Trophoblast cell (in vitro differentiated cells and primary cell): Measurements from ENCODE around the gene EIF4E3.

ENCODE experiments used
- DNase-seq, 2 donors: peaks; one replicate each; pipeline ENCODE4 v3.0.0-alpha.2; 2016
- H2AFZ ChIP-seq: 2 replicates; pipeline ENCODE4 v1.6.1; 2013; ENCODE audit warnings: low read length, moderate library complexity, mild to moderate bottlenecking; ENCODE audit not compliant: insufficient read depth, poor library complexity
- H2AK5ac ChIP-seq: 2 replicates; pipeline ENCODE4 v1.6.1; 2013; ENCODE audit warnings: mild to moderate bottlenecking, low read length
- H2BK120ac ChIP-seq: 2 replicates; pipeline ENCODE4 v1.6.1; 2013; ENCODE audit warnings: low read length, mild to moderate bottlenecking, moderate library complexity; ENCODE audit not compliant: insufficient read depth, poor library complexity
- H2BK12ac ChIP-seq: 2 replicates; pipeline ENCODE4 v1.6.1; 2013; ENCODE audit warnings: mild to moderate bottlenecking, low read length, moderate library complexity
- H2BK5ac ChIP-seq: 2 replicates; pipeline ENCODE4 v1.6.1; 2013; ENCODE audit warnings: low read length, low read depth, moderate library complexity, mild to moderate bottlenecking; ENCODE audit not compliant: poor library complexity
- H3K14ac ChIP-seq: 2 replicates; pipeline ENCODE4 v1.6.1; 2013; ENCODE audit warnings: mild to moderate bottlenecking, low read length
- H3K18ac ChIP-seq: 2 replicates; pipeline ENCODE4 v1.6.1; 2013; ENCODE audit warnings: mild to moderate bottlenecking, low read length
- H3K23ac ChIP-seq: 2 replicates; pipeline ENCODE4 v1.6.1; 2013; ENCODE audit warnings: low read length
- H3K27ac ChIP-seq: 2 replicates; pipeline ENCODE4 v1.5.1; 2013; ENCODE audit warnings: low read depth, mild to moderate bottlenecking, inconsistent platforms, low read length, moderate library complexity
- H3K27me3 ChIP-seq: 2 replicates; pipeline ENCODE4 v1.6.1; 2013; ENCODE audit warnings: inconsistent platforms, mild to moderate bottlenecking, low read length, moderate library complexity; ENCODE audit not compliant: insufficient read depth
- H3K36me3 ChIP-seq, 2 experiments: 1 replicate in 1 of 2; 2 replicates in 1 of 2; pipeline ENCODE4 v1.6.1; 2013; ENCODE audit warnings: low read length in 2 of 2, mild to moderate bottlenecking in 2 of 2, moderate library complexity in 1 of 2; ENCODE audit not compliant: insufficient read depth in 2 of 2, control insufficient read depth in 1 of 2
- H3K4ac ChIP-seq: 2 replicates; pipeline ENCODE4 v1.6.1; 2013; ENCODE audit warnings: low read depth, mild to moderate bottlenecking, low read length, moderate library complexity
- H3K4me1 ChIP-seq, 2 experiments: 1 replicate in 1 of 2; 2 replicates in 1 of 2; pipeline ENCODE4 v1.6.1; 2013; ENCODE audit warnings: low read length in 2 of 2, mild to moderate bottlenecking in 2 of 2, moderate library complexity in 1 of 2; ENCODE audit not compliant: insufficient read depth in 2 of 2, control insufficient read depth in 1 of 2
- H3K4me2 ChIP-seq: 2 replicates; pipeline ENCODE4 v1.6.1; 2013; ENCODE audit warnings: inconsistent platforms, mild to moderate bottlenecking, low read length, moderate library complexity
- H3K4me3 ChIP-seq: 2 replicates; pipeline ENCODE4 v1.5.1; 2013; ENCODE audit warnings: mild to moderate bottlenecking, low read depth, low read length, inconsistent platforms
- H3K79me1 ChIP-seq: one replicate; pipeline ENCODE4 v1.6.1; 2013; ENCODE audit warnings: low read length
- H3K79me2 ChIP-seq: 2 replicates; pipeline ENCODE4 v1.6.1; 2013; ENCODE audit warnings: low read length, mild to moderate bottlenecking; ENCODE audit not compliant: control insufficient read depth, insufficient read depth, poor library complexity
- H3K9ac ChIP-seq: 2 replicates; pipeline ENCODE4 v1.6.1; 2013; ENCODE audit warnings: mild to moderate bottlenecking, low read length
- H3K9me3 ChIP-seq: 2 replicates; pipeline ENCODE4 v1.6.1; 2013; ENCODE audit warnings: low read depth, mild to moderate bottlenecking, control low read depth, inconsistent platforms, low read length; ENCODE audit not compliant: insufficient read depth
- H4K12ac ChIP-seq: 2 replicates; pipeline ENCODE4 v1.6.1; 2013; ENCODE audit warnings: low read depth, mild to moderate bottlenecking, low read length, moderate library complexity
- H4K8ac ChIP-seq: 2 replicates; pipeline ENCODE4 v1.6.1; 2013; ENCODE audit warnings: low read depth, mild to moderate bottlenecking, low read length, moderate library complexity
- H4K91ac ChIP-seq: one replicate; pipeline ENCODE4 v1.6.1; 2013; ENCODE audit warnings: low read depth, mild to moderate bottlenecking, low read length, moderate library complexity
- WGBS: extraction: QIAGEN DNeasy Blood & Tissue Kit; methylation state at CpG from one replicate; pipeline ENCODE4 v1.1.7; 2013; ENCODE audit warnings: missing lambda C conversion rate; ENCODE audit not compliant: insufficient read length, insufficient coverage; ENCODE audit errors: extremely low coverage; 5-methylcytosine and 5-hydroxymethylcytosine counted together

The EIF4E3 gene

DNA sequence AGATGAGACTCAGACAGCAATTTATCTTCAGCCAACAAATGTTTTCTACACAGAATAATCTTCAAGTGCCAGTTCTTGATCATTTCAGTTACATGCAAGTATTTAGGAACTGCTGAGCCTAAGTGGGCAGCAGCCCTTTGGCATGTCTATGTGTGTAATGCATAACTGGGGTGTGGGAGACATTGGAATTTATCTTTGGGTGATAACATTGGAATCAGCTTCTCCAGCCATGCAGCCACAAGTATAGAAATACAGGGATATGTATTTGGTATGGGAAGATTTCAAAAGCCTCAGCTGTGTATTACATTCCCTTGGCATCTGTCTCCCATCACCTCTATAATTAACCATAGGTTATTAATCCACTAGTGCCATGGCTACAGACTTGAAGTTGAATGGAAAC lies 78.2 kb downstream of the EIF4E3 start:
- H4K91ac ChIP-seq, result no peak overlapping the region
- no peak overlapping the region for H3K23ac ChIP-seq
- no peak overlapping the region for H3K4ac ChIP-seq
- H2BK120ac ChIP-seq, result no peak overlapping the region
- H4K8ac ChIP-seq, result no peak overlapping the region
- H3K18ac ChIP-seq, result no peak overlapping the region
- no peaks in the 10 kb centered on the region for H3K9me3 ChIP-seq
- no peak overlapping the region for H2BK12ac ChIP-seq
- no peak overlapping the region for H2AFZ ChIP-seq
- no peaks in the 10 kb centered on the region for H3K36me3 ChIP-seq
- no peak overlapping the region for H3K4me2 ChIP-seq
- no peak overlapping the region for H3K27ac ChIP-seq
- H3K27me3 ChIP-seq, result no peaks in the 10 kb centered on the region
- H3K4me3 ChIP-seq, result no peak overlapping the region
- H2AK5ac ChIP-seq, result no peak overlapping the region
- H3K4me1 ChIP-seq, result no peaks in the 10 kb centered on the region
- H3K9ac ChIP-seq, result no peak overlapping the region
- no peak overlapping the region for H3K14ac ChIP-seq
- DNase-seq, result no peak
- H4K12ac ChIP-seq, result no peak overlapping the region
- no peak overlapping the region for H2BK5ac ChIP-seq
- H3K79me2 ChIP-seq, result no peaks in the 10 kb centered on the region
- no peaks in the 10 kb centered on the region for H3K79me1 ChIP-seq

DNA sequence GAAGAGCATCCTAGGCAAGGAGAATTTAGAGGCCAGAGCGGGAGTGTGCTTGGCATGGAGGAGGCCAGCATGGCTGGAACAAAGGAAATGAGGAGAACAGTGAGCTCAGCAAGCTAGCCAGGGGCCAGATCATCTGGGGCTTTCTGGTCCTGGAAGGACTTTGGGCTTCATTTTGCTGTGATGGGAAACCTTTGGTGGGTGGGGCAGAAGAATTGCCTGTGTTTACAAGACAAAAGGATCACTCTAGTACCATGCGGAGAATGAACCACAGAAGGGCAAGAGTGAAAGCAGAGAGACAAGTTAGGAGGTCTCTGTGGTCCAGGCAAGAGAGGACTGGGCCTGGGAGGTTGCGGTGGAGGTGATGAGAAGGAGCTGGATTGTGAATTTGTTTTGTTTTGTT lies 80.1 kb downstream of the EIF4E3 start:
- no CpG with 5 or more reads among the region's 3 CpGs for WGBS
- H3K4me1 ChIP-seq, result no peaks in the 10 kb centered on the region
- H3K36me3 ChIP-seq, result no peaks in the 10 kb centered on the region
- H4K91ac ChIP-seq, result no peak overlapping the region
- no peak overlapping the region for H3K4me2 ChIP-seq
- no peak overlapping the region for H2BK5ac ChIP-seq
- no peak overlapping the region for H2AK5ac ChIP-seq
- H3K27ac ChIP-seq, result no peak overlapping the region
- no peak overlapping the region for H2BK120ac ChIP-seq
- no peak overlapping the region for H3K18ac ChIP-seq
- DNase-seq, result no peak
- H3K79me2 ChIP-seq, result no peaks in the 10 kb centered on the region
- no peak overlapping the region for H3K4ac ChIP-seq
- no peak overlapping the region for H3K23ac ChIP-seq
- H4K12ac ChIP-seq, result no peak overlapping the region
- no peak overlapping the region for H3K4me3 ChIP-seq
- H4K8ac ChIP-seq, result no peak overlapping the region
- no peaks in the 10 kb centered on the region for H3K27me3 ChIP-seq
- no peaks in the 10 kb centered on the region for H3K79me1 ChIP-seq
- no peak overlapping the region for H2AFZ ChIP-seq
- no peak overlapping the region for H3K14ac ChIP-seq
- H3K9me3 ChIP-seq, result no peaks in the 10 kb centered on the region
- no peak overlapping the region for H3K9ac ChIP-seq
- H2BK12ac ChIP-seq, result no peak overlapping the region

DNA sequence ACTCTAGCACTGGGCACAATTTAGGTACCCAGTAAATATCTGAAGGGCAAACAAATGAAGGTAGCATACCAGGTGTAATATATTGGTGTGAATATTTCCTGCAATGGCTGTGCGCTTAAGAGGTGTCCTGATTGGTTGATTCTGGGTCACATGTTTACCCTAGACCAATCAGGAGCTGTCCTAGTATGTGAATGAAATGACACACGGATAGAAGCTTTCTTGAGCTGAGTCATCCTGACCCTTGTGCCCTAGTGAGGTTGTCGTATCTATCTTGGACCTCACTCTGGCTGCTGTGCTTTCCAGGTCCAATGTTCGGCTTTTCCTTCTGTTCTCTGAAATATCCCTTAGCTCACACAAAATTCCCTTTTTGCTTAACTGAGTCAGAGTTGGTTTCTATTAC lies 83.5 kb downstream of the EIF4E3 start:
- Histone ChIP-seq H3K4me1 (no peaks in the 10 kb centered on the region), H2AFZ (no peak overlapping the region), H3K23ac (no peak overlapping the region), H3K9ac (no peak overlapping the region), H2BK5ac (no peak overlapping the region), H3K4me2 (no peak overlapping the region), H4K91ac (no peak overlapping the region), H2BK120ac (no peak overlapping the region), H3K27ac (no peak overlapping the region), H3K79me1 (no peaks in the 10 kb centered on the region), H4K12ac (no peak overlapping the region), H3K79me2 (no peaks in the 10 kb centered on the region), H3K14ac (no peak overlapping the region), H3K18ac (no peak overlapping the region), H3K9me3 (no peaks in the 10 kb centered on the region), H2BK12ac (no peak overlapping the region), H3K36me3 (no peaks in the 10 kb centered on the region), H3K27me3 (no peaks in the 10 kb centered on the region), H3K4me3 (no peak overlapping the region), H4K8ac (no peak overlapping the region), H3K4ac (no peak overlapping the region), H2AK5ac (no peak overlapping the region)
- DNase-seq, result peak in 1 of 2 donors; percentile 6
- WGBS, result no CpG with 5 or more reads among the region's 4 CpGs

DNA sequence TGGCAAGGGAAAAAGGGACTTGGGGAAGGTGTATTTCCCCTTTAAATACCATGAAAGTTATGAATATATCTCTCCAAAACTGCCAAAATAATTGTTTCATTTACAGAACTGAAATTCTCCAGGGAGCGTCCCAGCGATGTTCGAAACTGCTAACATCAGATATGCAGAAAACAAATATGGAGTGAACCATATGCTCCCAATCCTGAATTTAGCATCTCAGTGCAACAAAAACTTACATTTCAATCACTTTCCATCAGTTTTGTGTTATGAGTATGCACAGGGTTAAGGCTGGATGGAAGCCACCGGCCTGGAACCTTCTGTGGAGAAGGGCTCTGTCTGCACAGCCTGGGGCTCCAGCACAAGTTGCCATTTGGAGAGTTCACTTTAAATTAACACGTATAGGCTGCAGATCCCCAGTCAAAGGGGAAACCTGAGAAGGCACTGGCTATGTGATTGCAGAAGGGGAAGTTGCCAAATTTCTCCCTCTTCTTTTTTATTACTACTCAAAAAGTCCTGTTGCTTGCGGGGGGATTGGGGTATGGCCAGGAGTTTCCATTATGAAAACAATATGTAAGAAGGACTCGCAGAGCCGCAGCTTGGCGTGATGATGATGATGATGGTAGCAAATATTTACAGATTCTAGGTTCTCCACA lies 84.7 kb downstream of the EIF4E3 start:
- Histone ChIP-seq H3K9ac (no peak overlapping the region), H3K27ac (no peak overlapping the region), H2BK120ac (no peak overlapping the region), H2BK5ac (no peak overlapping the region), H3K23ac (no peak overlapping the region), H3K4me3 (no peak overlapping the region), H2AFZ (no peak overlapping the region), H4K8ac (no peak overlapping the region), H3K4me1 (no peaks in the 10 kb centered on the region), H3K27me3 (no peaks in the 10 kb centered on the region), H4K12ac (no peak overlapping the region), H2AK5ac (no peak overlapping the region), H3K14ac (no peak overlapping the region), H3K36me3 (no peaks in the 10 kb centered on the region), H4K91ac (no peak overlapping the region), H3K9me3 (no peaks in the 10 kb centered on the region), H3K4ac (no peak overlapping the region), H3K79me1 (no peaks in the 10 kb centered on the region), H3K79me2 (no peaks in the 10 kb centered on the region), H3K18ac (no peak overlapping the region), H2BK12ac (no peak overlapping the region), H3K4me2 (no peak overlapping the region)
- no CpG with 5 or more reads among the region's 9 CpGs for WGBS
- no peak for DNase-seq
